OCI-M1 (cell line): ENCODE results near the gene LTF.
"Not testable (repeated sequence)": the region's sequence is repeated elsewhere in the genome, so short reads cannot be mapped to it uniquely, and the experiment has no call there.

Source experiments
- DNase-seq: peaks from one replicate; lab custom pipeline; 2025; lab: John Stamatoyannopoulos, UW

The LTF gene

GRCh38 chr3:46464326-46465195, at the start of gene LTF:
LTF (minus strand) TSS chr3:46464905; CDS start chr3:46464867, 38 bp downstream.
- DNase-seq: no peak

- DNase-seq: no peak
Measured at GRCh38 chr3:46512191-46512749, 47.6 kb upstream of the LTF start.

- peak; percentile 68 for DNase-seq
Measured at GRCh38 chr3:46509661-46510187, 45.0 kb upstream of the LTF start.

GRCh38 chr3:46508850-46509591, 44.3 kb upstream of the LTF start:
- peak; percentile 95 for DNase-seq

- DNase-seq: no peak
Measured at GRCh38 chr3:46506526-46506925, 41.8 kb upstream of the LTF start.

GRCh38 chr3:46505953-46506352, 41.2 kb upstream of the LTF start:
- DNase-seq: no peak

GRCh38 chr3:46504789-46505188, 40.1 kb upstream of the LTF start:
- DNase-seq: no peak

- DNase-seq: peak; percentile 45
Measured at GRCh38 chr3:46503200-46503874, 38.6 kb upstream of the LTF start.

GRCh38 chr3:46501702-46502101, 37.0 kb upstream of the LTF start:
- no peak for DNase-seq

GRCh38 chr3:46500656-46501635, 36.2 kb upstream of the LTF start:
- DNase-seq: peak; percentile 34

- no peak for DNase-seq
Measured at GRCh38 chr3:46498916-46499519, 34.3 kb upstream of the LTF start.

- no peak for DNase-seq
Measured at GRCh38 chr3:46497556-46498265, 33.0 kb upstream of the LTF start, which contains the start of gene RTP3. RTP3 (plus strand) TSS chr3:46497976; CDS start chr3:46498063, 87 bp downstream.

- DNase-seq: peak; percentile 73
Measured at GRCh38 chr3:46496746-46497555, 32.2 kb upstream of the LTF start.

GRCh38 chr3:46495901-46496456, 31.3 kb upstream of the LTF start:
- no peak for DNase-seq

- DNase-seq: not testable (repeated sequence)
Measured at GRCh38 chr3:46494491-46494890, 29.8 kb upstream of the LTF start.

GRCh38 chr3:46492890-46493547, 28.3 kb upstream of the LTF start:
- DNase-seq: peak; percentile 21
